IMR-90 (cell line): ENCODE data around the gene EIF3L. TPM values are rescaled to one million over a fixed set of nuclear protein-coding genes. Genes with fewer than 3 reads are reported as not detected.

Source experiments
- ATAC-seq: fragments of 200-7000 bp; cut with Tn5 transposase; 2 replicates; pipeline ENCODE4 v1.9.1; 2020; ENCODE audit warnings: low read depth, mild to moderate bottlenecking, moderate library complexity
- BruUV-seq: library from RNA; stranded (reverse); fragments of 400-500 nt; replicated peaks from 2 replicates; lab custom pipeline; 2021; lab: Mats Ljungman, UMichigan
- CTCF ChIA-PET: fragments of 300-600 bp; formaldehyde crosslinking; extraction: SDS; loops from one replicate; lab custom pipeline; 2021; ENCODE audit warnings: antibody characterized with exemption; lab: Yijun Ruan, JAX
- POLR2A ChIA-PET: fragments of 300-600 bp; sonication (Branson Sonifier 250); formaldehyde crosslinking; loops from one replicate; lab custom pipeline; 2022; ENCODE audit warnings: antibody characterized with exemption; ENCODE audit not compliant: unreplicated experiment; lab: Charles Lee
- DNase-seq: peaks from one replicate; pipeline ENCODE4 v3.0.0; 2013
- H2AFZ ChIP-seq: replicated peaks from 2 replicates; pipeline ENCODE3; 2013; ENCODE audit warnings: low read length, mild to moderate bottlenecking; ENCODE audit not compliant: poor library complexity
- H2AK5ac ChIP-seq: 2 replicates; pipeline ENCODE4 v1.6.1; 2013; ENCODE audit warnings: low read depth, low read length, inconsistent platforms
- H2AK9ac ChIP-seq: replicated peaks from 2 replicates; pipeline ENCODE3; 2013; ENCODE audit warnings: mild to moderate bottlenecking, low read depth, low read length, moderate library complexity; ENCODE audit not compliant: poor library complexity
- H2BK120ac ChIP-seq: 2 replicates; pipeline ENCODE4 v1.6.1; 2013; ENCODE audit warnings: low read depth, low read length, inconsistent platforms
- H2BK15ac ChIP-seq: 3 replicates; pipeline ENCODE4 v1.6.1; 2013; ENCODE audit warnings: low read depth, low read length, inconsistent platforms
- H2BK20ac ChIP-seq: 2 replicates; pipeline ENCODE4 v1.6.1; 2013; ENCODE audit warnings: low read depth, mild to moderate bottlenecking, inconsistent platforms, low read length, moderate library complexity
- H2BK5ac ChIP-seq: 2 replicates; pipeline ENCODE4 v1.6.1; 2013; ENCODE audit warnings: mild to moderate bottlenecking, low read depth, low read length, inconsistent platforms; ENCODE audit not compliant: poor library complexity, severe bottlenecking
- H3K14ac ChIP-seq: replicated peaks from 2 replicates; pipeline ENCODE4 v1.6.1; 2013; ENCODE audit warnings: low read depth, low read length, inconsistent platforms
- H3K18ac ChIP-seq: 2 replicates; pipeline ENCODE4 v1.6.1; 2013; ENCODE audit warnings: low read depth, low read length, control low read depth
- H3K23ac ChIP-seq: 2 replicates; pipeline ENCODE4 v1.6.1; 2013; ENCODE audit warnings: low read depth, low read length, inconsistent platforms
- H3K27ac ChIP-seq: 2 replicates; pipeline ENCODE4 v1.5.1; 2013; ENCODE audit warnings: mild to moderate bottlenecking, control low read depth, low read length; ENCODE audit not compliant: insufficient read depth
- H3K27me3 ChIP-seq: 2 replicates; pipeline ENCODE4 v1.6.1; 2013; ENCODE audit warnings: low read length; ENCODE audit not compliant: control insufficient read depth, insufficient read depth
- H3K36me3 ChIP-seq: 2 replicates; pipeline ENCODE4 v1.6.1; 2013; ENCODE audit warnings: low read length, mixed read lengths; ENCODE audit not compliant: control insufficient read depth, insufficient read depth
- H3K4ac ChIP-seq: 2 replicates; pipeline ENCODE4 v1.6.1; 2013; ENCODE audit warnings: low read depth, low read length, inconsistent platforms
- H3K4me1 ChIP-seq: 2 replicates; pipeline ENCODE4 v1.6.1; 2013; ENCODE audit warnings: low read length, mixed read lengths; ENCODE audit not compliant: control insufficient read depth, insufficient read depth
- H3K4me2 ChIP-seq: 2 replicates; pipeline ENCODE4 v1.6.1; 2013; ENCODE audit warnings: low read depth, mild to moderate bottlenecking, control low read depth, low read length, moderate library complexity
- H3K4me3 ChIP-seq: 2 replicates; pipeline ENCODE4 v1.5.1; 2013; ENCODE audit warnings: low read depth, mild to moderate bottlenecking, control low read depth, low read length, moderate library complexity; ENCODE audit not compliant: insufficient read depth
- H3K56ac ChIP-seq: 2 replicates; pipeline ENCODE4 v1.6.1; 2013; ENCODE audit warnings: low read length, inconsistent platforms; ENCODE audit not compliant: insufficient read depth; ENCODE audit errors: extremely low read depth
- H3K79me1 ChIP-seq, 2 experiments: 2 replicates each; pipeline ENCODE4 v1.6.1; 2013; ENCODE audit warnings: low read length in 2 of 2, inconsistent platforms in 1 of 2, low read depth in 1 of 2
- H3K9ac ChIP-seq: 2 replicates; pipeline ENCODE4 v1.6.1; 2013; ENCODE audit warnings: low read depth, low read length, control low read depth
- H3K9me1 ChIP-seq: 2 replicates; pipeline ENCODE4 v1.6.1; 2013; ENCODE audit warnings: low read length, inconsistent platforms; ENCODE audit not compliant: insufficient read depth
- H3K9me3 ChIP-seq: 2 replicates; pipeline ENCODE4 v1.6.1; 2013; ENCODE audit warnings: low read length; ENCODE audit not compliant: control insufficient read depth, insufficient read depth
- H4K20me1 ChIP-seq: 2 replicates; pipeline ENCODE4 v1.6.1; 2013; ENCODE audit warnings: low read length, inconsistent platforms; ENCODE audit not compliant: insufficient read depth
- H4K5ac ChIP-seq: 2 replicates; pipeline ENCODE4 v1.6.1; 2013; ENCODE audit warnings: mild to moderate bottlenecking, low read depth, low read length, control low read depth
- H4K8ac ChIP-seq, 2 experiments: 2 replicates each; pipeline ENCODE4 v1.6.1; 2013; ENCODE audit warnings: low read depth in 2 of 2, low read length in 2 of 2, control low read depth in 1 of 2, inconsistent platforms in 1 of 2
- H4K91ac ChIP-seq: 2 replicates; pipeline ENCODE4 v1.6.1; 2013; ENCODE audit warnings: low read depth, low read length, inconsistent platforms; ENCODE audit not compliant: insufficient read depth
- BHLHE40 ChIP-seq: fragments of 150-350 bp; IDR thresholded peaks from 2 replicates; pipeline ENCODE4 v1.6.1; 2016; ENCODE audit warnings: mild to moderate bottlenecking, low read depth, low read length
- CEBPB ChIP-seq: IDR thresholded peaks from 2 replicates; pipeline ENCODE4 v1.6.1; 2012; ENCODE audit warnings: low read depth, low read length, improper control_type of control experiment
- CHD1 ChIP-seq: IDR thresholded peaks from 2 replicates; pipeline ENCODE4 v1.6.1; 2012; ENCODE audit warnings: low read depth, low read length, improper control_type of control experiment
- FOS ChIP-seq: fragments of 150-350 bp; IDR thresholded peaks from 2 replicates; pipeline ENCODE4 v1.6.1; 2016; ENCODE audit warnings: low read depth, low read length
- MAFK ChIP-seq: IDR thresholded peaks from 2 replicates; pipeline ENCODE4 v1.6.1; 2012; ENCODE audit warnings: low read depth, low read length, improper control_type of control experiment
- MAZ ChIP-seq: IDR thresholded peaks from 2 replicates; pipeline ENCODE4 v1.6.1; 2012; ENCODE audit warnings: low read depth, mild to moderate bottlenecking, low read length, improper control_type of control experiment, moderate library complexity, borderline replicate concordance
- MXI1 ChIP-seq: IDR thresholded peaks from 2 replicates; pipeline ENCODE4 v1.6.1; 2012; ENCODE audit warnings: low read depth, mild to moderate bottlenecking, low read length, moderate library complexity, borderline replicate concordance
- NFE2L2 ChIP-seq: fragments of 150-350 bp; IDR thresholded peaks from 2 replicates; pipeline ENCODE4 v1.6.1; 2016; ENCODE audit warnings: low read depth, mild to moderate bottlenecking, low read length
- POLR2A ChIP-seq: IDR thresholded peaks from 2 replicates; pipeline ENCODE4 v1.6.1; 2012; ENCODE audit warnings: mild to moderate bottlenecking, low read depth, low read length
- RAD21 ChIP-seq: IDR thresholded peaks from 2 replicates; pipeline ENCODE4 v1.6.1; 2012; ENCODE audit warnings: low read length, improper control_type of control experiment
- RCOR1 ChIP-seq: IDR thresholded peaks from 2 replicates; pipeline ENCODE4 v1.6.1; 2012; ENCODE audit warnings: mild to moderate bottlenecking, low read length, improper control_type of control experiment; ENCODE audit not compliant: insufficient replicate concordance
- RFX5 ChIP-seq: IDR thresholded peaks from 2 replicates; pipeline ENCODE4 v1.8.0; 2012; ENCODE audit warnings: low read depth, mild to moderate bottlenecking, low read length, moderate library complexity
- SMC3 ChIP-seq: fragments of 150-350 bp; IDR thresholded peaks from 2 replicates; pipeline ENCODE4 v1.6.1; 2016; ENCODE audit warnings: low read depth, mild to moderate bottlenecking, antibody characterized with exemption, low read length, moderate library complexity
- WGBS, 2 experiments: methylation state at CpG; one replicate each; pipeline versions ENCODE4 v1.1.5 to v1.1.7; 2013; ENCODE audit warnings: missing lambda C conversion rate in 2 of 2; ENCODE audit not compliant: insufficient read length in 1 of 2; ENCODE audit errors: extremely low coverage in 2 of 2; 5-methylcytosine and 5-hydroxymethylcytosine counted together
- dilution Hi-C: fragments of 300-500 bp; cut with HindIII; formaldehyde crosslinking; loops from one replicate; pipeline ENCODE4 v1.14.3; 2018; ENCODE audit warnings: low sequenced_read_pairs; ENCODE audit not compliant: unreplicated experiment
- in situ Hi-C: fragments of 300-500 bp; cut with MboI; formaldehyde crosslinking; loops from 3 replicates; pipeline ENCODE4 v1.14.3; 2019; ENCODE audit warnings: low sequenced_read_pairs, inconsistent platforms, mixed read lengths
- intact Hi-C: fragments of 100-400 bp; cut with micrococcal nuclease; formaldehyde crosslinking; loops from 2 replicates; pipeline ENCODE4 v1.10.0; 2022
- polyA plus RNA-seq, 3 experiments: library from polyadenylated mRNA; depleted of rRNA; stranded (reverse); fragments of >200 nt; gene quantifications; 2 replicates each; pipeline ENCODE4 v1.2.3, GENCODE V29; 2012; ENCODE audit warnings: low replicate concordance in 1 of 3
- total RNA-seq: library from RNA; depleted of rRNA; stranded (reverse); fragments of >200 nt; gene quantifications from 2 replicates; pipeline ENCODE4 v1.2.3, GENCODE V29; 2012
- TF ChIP-seq, protein P1 (sequence below): fragments of 150-350 bp; IDR thresholded peaks from 2 replicates; pipeline ENCODE4 v1.6.1; 2017; ENCODE audit warnings: mild to moderate bottlenecking, antibody characterized with exemption, low read length, low read depth

The EIF3L gene
- total and polyA plus RNA-seq, 2 of the 4 experiments (the other 2 are of a cell fraction): 391 to 593 TPM

DNA sequence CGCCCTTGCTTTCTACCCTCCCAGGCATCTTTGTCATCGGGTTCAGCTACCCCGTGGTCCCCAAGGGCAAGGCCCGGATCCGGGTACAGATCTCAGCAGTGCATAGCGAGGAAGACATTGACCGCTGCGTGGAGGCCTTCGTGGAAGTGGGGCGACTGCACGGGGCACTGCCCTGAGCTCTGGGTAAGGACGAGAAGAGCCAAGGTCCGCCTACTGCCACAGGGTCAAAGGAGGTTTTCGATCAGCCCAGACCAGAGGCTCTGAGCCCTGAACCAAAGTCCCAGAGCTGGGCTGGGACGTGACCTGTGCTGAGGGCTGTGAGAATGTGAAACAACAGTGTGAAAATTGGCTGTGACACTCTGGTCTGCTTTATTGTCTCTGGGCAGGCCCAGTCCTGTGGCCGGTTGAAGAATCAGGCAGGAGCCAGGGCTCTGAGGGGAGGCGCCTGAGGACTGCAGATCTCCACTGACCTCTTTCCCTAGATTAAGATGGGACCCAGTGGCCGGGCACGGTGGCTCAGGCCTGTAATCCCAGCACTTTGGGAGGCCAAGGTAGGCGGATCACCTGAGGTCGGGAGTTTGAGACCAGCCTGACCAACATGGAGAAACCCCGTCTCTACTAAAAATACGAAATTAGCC, 32.6 kb upstream of the EIF3L start:
- Histone ChIP-seq H3K4ac (no peak overlapping the region), H3K36me3 (peaks cover 7% of the 10 kb centered on the region; the same call in 1 of the 2 replicates), H4K20me1 (no peaks in the 10 kb centered on the region), H2BK15ac (no peak overlapping the region), H3K56ac (no peak overlapping the region), H3K4me3 (no peak overlapping the region), H4K91ac (no peak overlapping the region), H2BK5ac (no peak overlapping the region), H2AK5ac (no peak overlapping the region), H3K18ac (no peak overlapping the region), H4K8ac (no peak overlapping the region), H3K9me1 (no peaks in the 10 kb centered on the region), H3K9me3 (no peaks in the 10 kb centered on the region), H2BK120ac (no peak overlapping the region), H3K14ac (no peak overlapping the region), H2AFZ (no peak overlapping the region), H3K23ac (no peak overlapping the region), H2AK9ac (peak overlapping the region; percentile 13), H4K5ac (no peak overlapping the region), H3K9ac (no peak overlapping the region), H2BK20ac (no peak overlapping the region), H3K79me1 (no peaks in the 10 kb centered on the region), H3K27me3 (peaks cover 3% of the 10 kb centered on the region; the same call in 1 of the 2 replicates), H3K4me2 (no peak overlapping the region), H3K4me1 (peaks cover 10% of the 10 kb centered on the region), H3K27ac (no peak overlapping the region)
- ATAC-seq: no peak
- BruUV-seq: no TSS peak
- dilution Hi-C loops (no loop called here), in situ Hi-C loops (loop anchor here (5.0 kb wide), 1 partner anchor 51 kb away; no protein-coding TSS in a partner anchor), intact Hi-C loops (loop anchor here (1.0 to 5.0 kb wide), 3 partner anchors 47 to 149 kb away; no protein-coding TSS in a partner anchor)
- CTCF ChIA-PET: interaction anchor here (0.7 to 3.7 kb wide), 3 partner anchors 9 to 47 kb away, joined by 4 to 21 read pairs (median 10); partner anchors contain the start of gene GCAT
- POLR2A ChIA-PET: no interaction called here
- no peak for TF ChIP-seq FOS
- TF ChIP-seq CEBPB: no peak
- no peak for TF ChIP-seq CHD1
- TF ChIP-seq NFE2L2: no peak
- no peak for TF ChIP-seq MXI1
- TF ChIP-seq MAZ: no peak
- TF ChIP-seq BHLHE40: no peak
- no peak for TF ChIP-seq MAFK
- TF ChIP-seq RAD21: no peak
- TF ChIP-seq, protein P1, sequence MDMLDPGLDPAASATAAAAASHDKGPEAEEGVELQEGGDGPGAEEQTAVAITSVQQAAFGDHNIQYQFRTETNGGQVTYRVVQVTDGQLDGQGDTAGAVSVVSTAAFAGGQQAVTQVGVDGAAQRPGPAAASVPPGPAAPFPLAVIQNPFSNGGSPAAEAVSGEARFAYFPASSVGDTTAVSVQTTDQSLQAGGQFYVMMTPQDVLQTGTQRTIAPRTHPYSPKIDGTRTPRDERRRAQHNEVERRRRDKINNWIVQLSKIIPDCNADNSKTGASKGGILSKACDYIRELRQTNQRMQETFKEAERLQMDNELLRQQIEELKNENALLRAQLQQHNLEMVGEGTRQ: no peak
- no peak for TF ChIP-seq RCOR1
- TF ChIP-seq SMC3: no peak
- no peak for TF ChIP-seq RFX5
- TF ChIP-seq POLR2A: no peak
- no peak for DNase-seq
- 90% methylated on average over 6 of the region's 23 CpGs; no CpG with 5 or more reads in 1 of the 2 experiments for WGBS, 2 experiments
